ENCODE results near the gene KLK14. TPM values are rescaled to one million over a fixed set of nuclear protein-coding genes. Genes with fewer than 3 reads are reported as not detected.
A peak's percentile ranks its signal among the peaks of the same experiment; 100 is the strongest.

Gene KLK14
- polyA plus RNA-seq, result not detected

GRCh38 chr19:51082611-51083010 is at the start of gene KLK14:
KLK14 (minus strand) TSS chr19:51082887; CDS start chr19:51082614, 273 bp downstream.
- H3K27ac Mint-ChIP-seq, result no peak within 1 kb of the TSS
- H3K9me3 Mint-ChIP-seq, result no peaks in the 10 kb centered on the region
- peak within 1 kb of the TSS in 1 of 4 donors; percentile 60 for H3K4me3 Mint-ChIP-seq
- H3K36me3 Mint-ChIP-seq, result peaks cover 2% of the 10 kb centered on the region
- H3K4me1 Mint-ChIP-seq, result peaks cover 0 to 3% (median 0%) of the 10 kb centered on the region in 3 donors
- peaks cover 7% of the 10 kb centered on the region for H3K27me3 Mint-ChIP-seq

- Mint-ChIP-seq H3K4me1 (peaks cover 2 to 7% (median 6%) of the 10 kb centered on the region in 3 donors), H3K4me3 (peak overlapping the region in 3 of 4 donors; percentile 56 to 73 (median 58)), H3K36me3 (no peaks in the 10 kb centered on the region), H3K27ac (no peak overlapping the region), H3K27me3 (peaks cover 39% of the 10 kb centered on the region), H3K9me3 (peaks cover 5 to 12% (median 6%) of the 10 kb centered on the region in 3 donors)
These were observed 49.3 kb upstream of the KLK14 start for GRCh38 chr19:51131780-51132680.

- Mint-ChIP-seq H3K4me3 (no peak overlapping the region), H3K4me1 (peaks cover 2 to 7% (median 3%) of the 10 kb centered on the region in 3 donors), H3K27me3 (peaks cover 33% of the 10 kb centered on the region), H3K36me3 (no peaks in the 10 kb centered on the region), H3K9me3 (peaks cover under 1 to 4% (median 2%) of the 10 kb centered on the region in 3 donors), H3K27ac (no peak overlapping the region)
These were observed 47.0 kb upstream of the KLK14 start for GRCh38 chr19:51129716-51130115.

GRCh38 chr19:51128227-51128626 is 45.5 kb upstream of the KLK14 start:
- Mint-ChIP-seq H3K27me3 (peaks cover 40% of the 10 kb centered on the region), H3K4me3 (no peak overlapping the region), H3K27ac (no peak overlapping the region), H3K9me3 (peaks cover 0 to 2% (median 0%) of the 10 kb centered on the region in 3 donors), H3K36me3 (no peaks in the 10 kb centered on the region), H3K4me1 (peaks cover 6 to 16% (median 8%) of the 10 kb centered on the region in 3 donors)

- Mint-ChIP-seq H3K4me3 (peak overlapping the region in 1 of 4 donors; percentile 44), H3K27ac (peak overlapping the region in 1 of 3 donors; percentile 22), H3K36me3 (no peaks in the 10 kb centered on the region), H3K27me3 (peaks cover 38% of the 10 kb centered on the region), H3K4me1 (peaks cover 6 to 17% (median 9%) of the 10 kb centered on the region in 3 donors), H3K9me3 (peaks cover 0 to 2% (median 0%) of the 10 kb centered on the region in 3 donors)
These were observed 45.1 kb upstream of the KLK14 start for GRCh38 chr19:51127755-51128154.

- peaks cover 0 to 2% (median 0%) of the 10 kb centered on the region in 3 donors for H3K9me3 Mint-ChIP-seq
- no peak overlapping the region for H3K4me3 Mint-ChIP-seq
- H3K4me1 Mint-ChIP-seq, result peaks cover 6 to 14% (median 9%) of the 10 kb centered on the region in 3 donors
- peaks cover 1% of the 10 kb centered on the region for H3K36me3 Mint-ChIP-seq
- peaks cover 32% of the 10 kb centered on the region for H3K27me3 Mint-ChIP-seq
- no peak overlapping the region for H3K27ac Mint-ChIP-seq
These were observed 44.3 kb upstream of the KLK14 start for GRCh38 chr19:51127032-51127431.

- Mint-ChIP-seq H3K4me3 (no peak overlapping the region), H3K4me1 (peaks cover 6 to 11% (median 9%) of the 10 kb centered on the region in 3 donors), H3K36me3 (peaks cover 2% of the 10 kb centered on the region), H3K27me3 (peaks cover 24% of the 10 kb centered on the region), H3K9me3 (peaks cover 0 to 4% (median 0%) of the 10 kb centered on the region in 3 donors), H3K27ac (peak overlapping the region in 1 of 3 donors; percentile 73)
These were observed 42.9 kb upstream of the KLK14 start for GRCh38 chr19:51125421-51126075.

GRCh38 chr19:51124729-51125128 is 42.0 kb upstream of the KLK14 start, which contains the start of gene SIGLEC9:
SIGLEC9 (plus strand) TSS chr19:51124906; CDS start chr19:51124975, 69 bp downstream.
- Mint-ChIP-seq H3K4me1 (peaks cover 6 to 11% (median 9%) of the 10 kb centered on the region in 3 donors), H3K27me3 (peaks cover 16% of the 10 kb centered on the region), H3K4me3 (peak within 1 kb of the TSS in 1 of 4 donors; percentile 72), H3K9me3 (peaks cover 0 to 4% (median 0%) of the 10 kb centered on the region in 3 donors), H3K36me3 (peaks cover 2% of the 10 kb centered on the region), H3K27ac (peak within 1 kb of the TSS in 2 of 3 donors; percentile 17 to 40)

GRCh38 chr19:51124216-51124615 is 41.5 kb upstream of the KLK14 start:
- Mint-ChIP-seq H3K36me3 (peaks cover 2% of the 10 kb centered on the region), H3K4me1 (peaks cover 6 to 11% (median 9%) of the 10 kb centered on the region in 3 donors), H3K27me3 (peaks cover 15% of the 10 kb centered on the region), H3K27ac (peak overlapping the region in 1 of 3 donors; percentile 17), H3K4me3 (peak overlapping the region in 1 of 4 donors; percentile 70), H3K9me3 (peaks cover 0 to 4% (median 0%) of the 10 kb centered on the region in 3 donors)

- H3K4me1 Mint-ChIP-seq, result peaks cover 6 to 11% (median 9%) of the 10 kb centered on the region in 3 donors
- peaks cover 0 to 4% (median 0%) of the 10 kb centered on the region in 3 donors for H3K9me3 Mint-ChIP-seq
- peaks cover 2% of the 10 kb centered on the region for H3K36me3 Mint-ChIP-seq
- peak overlapping the region; percentile 11 to 40 (median 17) for H3K27ac Mint-ChIP-seq
- H3K27me3 Mint-ChIP-seq, result peaks cover 14% of the 10 kb centered on the region
- H3K4me3 Mint-ChIP-seq, result no peak overlapping the region
These were observed 41.1 kb upstream of the KLK14 start for GRCh38 chr19:51123802-51124201.

GRCh38 chr19:51123381-51123800 is 40.7 kb upstream of the KLK14 start:
- Mint-ChIP-seq H3K9me3 (peaks cover 0 to 4% (median 0%) of the 10 kb centered on the region in 3 donors), H3K27ac (peak overlapping the region in 2 of 3 donors; percentile 11 to 40), H3K27me3 (peaks cover 11% of the 10 kb centered on the region), H3K4me1 (peaks cover 4 to 10% (median 9%) of the 10 kb centered on the region in 3 donors), H3K4me3 (peak overlapping the region in 2 of 4 donors; percentile 38 to 89), H3K36me3 (peaks cover 2% of the 10 kb centered on the region)

GRCh38 chr19:51122112-51122981 is 39.7 kb upstream of the KLK14 start:
- peaks cover 4 to 10% (median 9%) of the 10 kb centered on the region in 3 donors for H3K4me1 Mint-ChIP-seq
- peak overlapping the region in 1 of 3 donors; percentile 74 for H3K27ac Mint-ChIP-seq
- H3K27me3 Mint-ChIP-seq, result peaks cover 11% of the 10 kb centered on the region
- H3K36me3 Mint-ChIP-seq, result peaks cover 2% of the 10 kb centered on the region
- peak overlapping the region in 1 of 4 donors; percentile 17 for H3K4me3 Mint-ChIP-seq
- H3K9me3 Mint-ChIP-seq, result peaks cover 0 to 4% (median 0%) of the 10 kb centered on the region in 3 donors

GRCh38 chr19:51121257-51121656 is 38.6 kb upstream of the KLK14 start:
- Mint-ChIP-seq H3K27me3 (peaks cover 11% of the 10 kb centered on the region), H3K9me3 (peaks cover 0 to 2% (median 0%) of the 10 kb centered on the region in 3 donors), H3K4me3 (no peak overlapping the region), H3K27ac (no peak overlapping the region), H3K4me1 (peaks cover 4 to 10% (median 9%) of the 10 kb centered on the region in 3 donors), H3K36me3 (peaks cover 2% of the 10 kb centered on the region)

- Mint-ChIP-seq H3K9me3 (peaks cover 0 to 2% (median 0%) of the 10 kb centered on the region in 3 donors), H3K4me1 (peaks cover 4 to 10% (median 9%) of the 10 kb centered on the region in 3 donors), H3K27ac (no peak overlapping the region), H3K36me3 (peaks cover 2% of the 10 kb centered on the region), H3K27me3 (peaks cover 14% of the 10 kb centered on the region), H3K4me3 (no peak overlapping the region)
These were observed 37.5 kb upstream of the KLK14 start for GRCh38 chr19:51120160-51120559.

Measured in IgD-negative memory B cell (primary cell).